LNCAP (cell line): Measurements from ENCODE around the gene CEP112.

Experiments
- CTCF ChIP-seq: fragments of 450-650 bp; IDR thresholded peaks from 2 replicates; pipeline ENCODE4 v1.5.1; 2017; ENCODE audit warnings: mild to moderate bottlenecking

CEP112 gene

DNA sequence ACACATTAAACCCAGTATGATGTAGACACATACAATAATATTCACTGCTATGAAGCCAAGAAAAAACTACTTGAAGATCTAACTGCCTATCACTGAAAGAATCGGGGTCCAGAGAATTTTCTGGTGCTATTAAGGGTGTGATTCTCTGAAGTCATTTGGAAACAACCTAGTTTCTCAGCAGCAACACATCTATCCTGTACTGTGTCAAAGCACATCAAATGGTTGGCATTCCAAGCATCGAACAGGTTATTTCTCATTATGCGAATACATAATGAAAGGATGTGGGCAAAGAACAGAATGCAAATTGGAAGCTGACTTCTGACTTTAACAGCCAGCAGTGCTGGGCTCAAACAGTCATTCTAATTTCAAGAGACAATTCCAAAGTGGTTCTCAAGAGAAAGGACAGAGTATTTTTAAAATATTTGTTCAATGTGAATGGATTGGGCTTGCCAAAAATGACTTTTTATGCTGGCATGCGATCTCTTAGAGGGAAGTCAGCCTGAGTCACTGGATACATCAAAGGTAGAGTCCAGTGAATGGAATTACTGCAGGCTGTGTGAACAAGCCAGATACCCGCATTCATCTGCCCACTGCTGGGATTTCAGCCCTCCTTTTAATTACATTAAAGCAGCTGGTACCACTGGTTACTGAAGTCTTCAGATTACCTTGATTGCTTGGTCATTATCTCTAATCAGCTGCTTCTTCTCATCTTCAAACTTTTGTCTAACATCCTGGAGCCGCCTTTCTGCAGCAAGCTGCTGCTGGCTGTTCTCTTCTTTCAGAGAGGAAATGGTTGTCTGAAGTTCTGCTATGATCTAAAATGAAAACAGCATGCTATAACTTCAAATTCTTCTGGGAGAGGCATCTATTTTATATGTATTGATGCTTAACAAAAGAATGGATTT lies 449.3 kb downstream of the CEP112 start:
- no peak for TF ChIP-seq CTCF

DNA sequence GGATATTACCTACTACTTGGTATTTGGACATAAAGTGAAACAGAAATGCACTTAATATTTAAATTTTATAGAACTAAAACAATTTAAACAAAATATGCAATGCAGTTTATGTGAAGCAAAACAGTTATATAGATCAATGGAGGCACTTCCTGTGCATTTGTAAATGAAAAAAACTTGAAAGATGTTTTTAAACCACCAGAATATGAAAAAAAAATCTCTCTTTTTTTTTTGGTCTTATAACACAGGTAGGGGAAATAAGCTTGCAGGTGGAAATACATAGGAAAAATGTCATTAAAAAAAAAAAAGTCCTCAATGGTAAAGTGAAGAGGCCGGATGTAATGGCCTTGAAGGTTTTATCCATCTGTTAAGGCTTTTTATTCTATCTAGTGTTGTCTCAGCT lies 450.2 kb downstream of the CEP112 start:
- TF ChIP-seq CTCF = no peak

DNA sequence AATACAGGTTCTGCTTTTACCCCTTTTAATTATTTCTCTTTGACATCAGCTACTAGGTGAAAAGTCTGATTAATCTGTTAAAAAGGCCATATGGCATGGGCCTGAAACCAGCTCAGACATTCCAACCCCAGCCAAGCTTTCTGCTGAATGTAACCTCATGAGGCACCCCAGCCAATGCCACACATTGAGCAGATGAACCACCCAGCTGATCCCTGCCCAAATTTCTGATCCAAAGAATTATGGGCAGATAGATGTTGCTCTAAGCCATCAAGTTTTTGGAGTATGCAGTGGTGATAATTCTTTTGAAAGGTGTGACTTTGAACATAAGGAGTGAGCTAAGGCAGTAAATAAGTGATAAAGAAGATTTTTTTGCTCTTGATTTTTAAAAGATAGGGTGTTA lies 452.9 kb downstream of the CEP112 start:
- TF ChIP-seq CTCF = no peak

DNA sequence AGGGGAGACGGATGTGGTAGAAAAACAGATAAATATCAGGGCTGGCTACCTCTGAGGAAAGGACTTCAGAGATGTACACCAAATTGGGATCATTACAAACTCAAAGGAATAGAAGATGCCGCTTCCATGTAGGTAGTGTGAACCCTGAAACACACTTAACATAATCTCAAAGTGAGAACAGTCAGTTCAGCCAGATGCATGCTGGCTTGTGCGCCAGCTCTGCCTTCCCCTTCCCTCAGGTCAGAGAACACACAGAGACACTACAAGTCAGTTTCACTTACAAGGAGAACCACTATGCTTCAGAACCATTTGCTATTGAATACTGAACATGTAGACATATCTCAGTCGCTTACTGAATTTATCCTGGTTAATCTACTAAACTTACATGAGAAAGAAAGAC lies 454.5 kb downstream of the CEP112 start:
- TF ChIP-seq CTCF = no peak

DNA sequence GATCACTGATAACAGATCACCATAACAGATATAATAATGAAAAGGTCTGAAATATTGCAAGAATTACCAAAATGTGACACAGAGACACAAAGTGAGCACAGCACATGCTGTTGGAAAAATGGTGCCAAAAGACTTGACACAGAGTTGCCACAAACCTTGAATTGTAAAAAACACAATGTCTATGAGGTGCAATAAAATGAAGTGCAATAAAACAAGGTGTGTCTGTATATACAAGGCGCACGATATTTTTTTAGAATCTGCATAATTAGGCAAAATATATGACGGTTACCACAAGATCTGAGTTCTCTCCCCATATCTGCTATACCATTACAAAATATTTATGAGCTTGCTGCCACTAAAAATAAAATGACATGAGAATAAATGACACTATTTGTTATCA lies 458.6 kb downstream of the CEP112 start:
- TF ChIP-seq CTCF = no peak

GRCh38 chr17:65730711-65731169 lies 461.2 kb downstream of the CEP112 start:
- no peak for TF ChIP-seq CTCF

DNA sequence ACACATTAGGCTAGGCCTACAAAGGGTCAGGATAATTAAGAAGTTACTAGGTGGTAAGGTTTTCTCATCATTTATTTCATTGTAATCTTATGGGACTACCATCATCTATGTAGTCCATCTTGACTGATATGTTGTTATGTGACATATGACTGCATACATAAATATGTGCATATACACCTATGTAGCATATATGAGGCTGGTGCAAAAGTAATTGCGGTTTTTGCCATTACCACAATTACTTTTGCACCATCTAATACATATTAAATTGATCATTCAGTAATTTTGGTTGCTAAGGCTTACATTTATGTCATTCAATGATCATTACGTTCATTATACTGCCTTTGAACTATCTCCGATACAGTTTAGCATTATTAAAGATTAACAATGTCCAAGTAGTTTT lies 462.7 kb downstream of the CEP112 start:
- TF ChIP-seq CTCF = no peak
